ENCODE data around the gene GSTP1. TPM values are rescaled to one million over a fixed set of nuclear protein-coding genes. Genes with fewer than 3 reads are reported as not detected.

The GSTP1 gene
- polyA plus RNA-seq, 1 of the 3 experiments (the other 2 are of a cell fraction): 745 TPM

- Histone ChIP-seq H3K27me3 (ENCODE audit: insufficient read depth) (no peaks in the 10 kb centered on the region), H3K9me3 (no peaks in the 10 kb centered on the region), H4K20me1 (ENCODE audit: insufficient read depth) (no peaks in the 10 kb centered on the region), H2AFZ (ENCODE audit: low read depth) (peak overlapping the region; percentile 91), H3K4me1 (ENCODE audit: control insufficient read depth in 1 of 2, insufficient read depth in 2 of 2, low read depth in 1 of 2, low read length in 1 of 2) (peaks cover 0 to 13% of the 10 kb centered on the region in 2 experiments; a peak in 1 of 4 replicates), H3K36me3 (replicated peaks in 1 of 2; ENCODE audit: control insufficient read depth in 1 of 2, insufficient read depth in 2 of 2, low read length in 1 of 2) (no peaks in the 10 kb centered on the region), H3K9me2 (no peaks in the 10 kb centered on the region), H3K4me3 (ENCODE audit: low read depth in 2 of 2, low read length in 1 of 2) (peak overlapping the region; percentile 69 to 81), H3K27ac (ENCODE audit: low read depth in 2 of 2, low read length in 1 of 2) (peak overlapping the region; percentile 66 to 81; a peak in 2 of 4 replicates), H3F3A (replicated peaks; ENCODE audit: insufficient read depth) (no peaks in the 10 kb centered on the region), H3K79me2 (ENCODE audit: insufficient read depth) (no peaks in the 10 kb centered on the region), H3K9ac (peak overlapping the region; percentile 72), H3K4me2 (peak overlapping the region; percentile 92)
- ChIA-PET POLR2A (interaction anchor here (0.6 to 2.4 kb wide), 3 partner anchors 23 to 175 kb away, joined by 3 to 9 read pairs (median 5); partner anchors contain the start of gene GSTP1), CTCF (interaction anchor here (0.6 to 17.8 kb wide), 12 partner anchors 8 to 285 kb away, joined by 3 to 308 read pairs (median 3); partner anchors contain the start of genes ACY3 and TBX10)
- TF ChIP-seq CTCF (IDR thresholded peaks at IDR 0.05) (no peak; the same call in 1 of the 2 replicates), NRF1 (IDR thresholded peaks at IDR 0.05; ENCODE audit: low read depth, low read length) (no peak)
- 27% methylated on average over 7 of the region's 16 CpGs for WGBS (ENCODE audit: low lambda C conversion rate)
- no peak for DNase-seq
These were observed 47.3 kb downstream of the GSTP1 start for GRCh38 chr11:67630943-67631331.

GRCh38 chr11:67631411-67631810, 47.8 kb downstream of the GSTP1 start:
- no peak overlapping the region for H3K9ac ChIP-seq
- no peak for DNase-seq
- H3K79me2 ChIP-seq (ENCODE audit: insufficient read depth): no peaks in the 10 kb centered on the region
- peaks cover 0 to 13% of the 10 kb centered on the region in 2 experiments; a peak in 1 of 4 replicates for H3K4me1 ChIP-seq (ENCODE audit: control insufficient read depth in 1 of 2, insufficient read depth in 2 of 2, low read depth in 1 of 2, low read length in 1 of 2)
- no CpG with 5 or more reads among the region's 7 CpGs for WGBS (ENCODE audit: low lambda C conversion rate)
- H3K4me3 ChIP-seq (ENCODE audit: low read depth in 2 of 2, low read length in 1 of 2): peak overlapping the region in 1 of 2 experiments; percentile 69; a peak in 1 of 4 replicates
- no peaks in the 10 kb centered on the region for H4K20me1 ChIP-seq (ENCODE audit: insufficient read depth)
- H3K36me3 ChIP-seq (replicated peaks in 1 of 2; ENCODE audit: control insufficient read depth in 1 of 2, insufficient read depth in 2 of 2, low read length in 1 of 2): no peaks in the 10 kb centered on the region
- peak overlapping the region; percentile 91 for H2AFZ ChIP-seq (ENCODE audit: low read depth)
- POLR2A ChIA-PET: no interaction called here
- no peak overlapping the region; the same call in 1 of the 2 replicates for H3K4me2 ChIP-seq
- H3K27me3 ChIP-seq (ENCODE audit: insufficient read depth): no peaks in the 10 kb centered on the region
- no peak overlapping the region for H3K27ac ChIP-seq (ENCODE audit: low read depth in 2 of 2, low read length in 1 of 2)
- TF ChIP-seq EP300 (IDR thresholded peaks at IDR 0.05; ENCODE audit: borderline replicate concordance in 1 of 2, low read depth in 1 of 2, low read length in 1 of 2) (no peak), YY1 (IDR thresholded peaks at IDR 0.05; ENCODE audit: low read depth) (no peak), MEF2A (IDR thresholded peaks at IDR 0.05; ENCODE audit: borderline replicate concordance, low read depth) (no peak), TAF1 (IDR thresholded peaks at IDR 0.05; ENCODE audit: borderline replicate concordance, low read depth, low read length) (no peak), TEAD4 (IDR thresholded peaks at IDR 0.05; ENCODE audit: borderline replicate concordance, insufficient read depth) (no peak), ELF1 (IDR thresholded peaks at IDR 0.05) (no peak), CTCF (IDR thresholded peaks at IDR 0.05) (no peak)
- CTCF ChIA-PET: interaction anchor here (0.8 to 17.8 kb wide), 9 partner anchors 8 to 280 kb away, joined by 3 to 308 read pairs (median 4); partner anchors contain the start of genes ACY3 and TBX10
- H3K9me3 ChIP-seq: no peaks in the 10 kb centered on the region
- H3F3A ChIP-seq (replicated peaks; ENCODE audit: insufficient read depth): no peaks in the 10 kb centered on the region
- H3K9me2 ChIP-seq: no peaks in the 10 kb centered on the region
